ENCODE data around the gene GJC2.

DNA sequence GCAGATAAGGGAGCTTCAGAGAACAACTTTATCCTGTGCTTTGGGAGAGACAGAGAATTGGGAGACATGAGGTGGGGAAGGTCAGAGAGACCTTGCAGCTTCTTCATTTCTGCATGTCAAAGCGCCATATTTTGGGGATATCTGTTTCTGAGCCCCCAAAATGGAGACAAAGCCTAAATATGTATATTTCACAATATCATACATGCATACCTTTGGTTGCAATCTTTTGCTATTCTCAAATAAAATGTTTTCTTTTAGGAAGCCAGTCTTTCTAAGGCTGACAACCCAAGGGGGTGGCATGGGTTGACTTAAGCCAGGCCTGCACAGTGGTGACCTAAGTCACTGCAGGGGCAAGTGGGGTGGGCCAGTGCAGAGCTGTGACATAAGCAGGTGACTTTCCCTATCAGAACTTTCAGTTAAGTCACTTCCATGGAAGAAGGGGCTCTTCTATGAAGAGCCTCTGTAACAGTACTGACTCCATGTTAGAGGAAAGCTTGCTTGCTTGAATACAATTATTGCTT, 26.7 kb upstream of the GJC2 start:
- TF ChIP-seq, protein P1, sequence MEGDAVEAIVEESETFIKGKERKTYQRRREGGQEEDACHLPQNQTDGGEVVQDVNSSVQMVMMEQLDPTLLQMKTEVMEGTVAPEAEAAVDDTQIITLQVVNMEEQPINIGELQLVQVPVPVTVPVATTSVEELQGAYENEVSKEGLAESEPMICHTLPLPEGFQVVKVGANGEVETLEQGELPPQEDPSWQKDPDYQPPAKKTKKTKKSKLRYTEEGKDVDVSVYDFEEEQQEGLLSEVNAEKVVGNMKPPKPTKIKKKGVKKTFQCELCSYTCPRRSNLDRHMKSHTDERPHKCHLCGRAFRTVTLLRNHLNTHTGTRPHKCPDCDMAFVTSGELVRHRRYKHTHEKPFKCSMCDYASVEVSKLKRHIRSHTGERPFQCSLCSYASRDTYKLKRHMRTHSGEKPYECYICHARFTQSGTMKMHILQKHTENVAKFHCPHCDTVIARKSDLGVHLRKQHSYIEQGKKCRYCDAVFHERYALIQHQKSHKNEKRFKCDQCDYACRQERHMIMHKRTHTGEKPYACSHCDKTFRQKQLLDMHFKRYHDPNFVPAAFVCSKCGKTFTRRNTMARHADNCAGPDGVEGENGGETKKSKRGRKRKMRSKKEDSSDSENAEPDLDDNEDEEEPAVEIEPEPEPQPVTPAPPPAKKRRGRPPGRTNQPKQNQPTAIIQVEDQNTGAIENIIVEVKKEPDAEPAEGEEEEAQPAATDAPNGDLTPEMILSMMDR (IDR thresholded peaks at IDR 0.05) = no peak
- TF ChIP-seq POLR2A (IDR thresholded peaks at IDR 0.05) (no peak), POLR2AphosphoS5 (IDR thresholded peaks at IDR 0.05) (no peak)

Measured in prostate gland (tissue), 2 donors.